Mesenchymal stem cell (in vitro differentiated cells and primary cell): Measurements from ENCODE around the gene IL1RAPL1.

Experiments
- DNase-seq: peaks from one replicate; pipeline ENCODE4 v3.0.0-alpha.2; 2013
- H2AFZ ChIP-seq: one replicate; pipeline ENCODE4 v1.6.1; 2013; ENCODE audit warnings: low read depth, mild to moderate bottlenecking, control low read depth, inconsistent platforms, low read length, moderate library complexity
- H2AK5ac ChIP-seq: 2 replicates; pipeline ENCODE4 v1.6.1; 2013; ENCODE audit warnings: low read length, moderate library complexity, mild to moderate bottlenecking, inconsistent platforms; ENCODE audit not compliant: severe bottlenecking
- H2BK120ac ChIP-seq: one replicate; pipeline ENCODE4 v1.6.1; 2013; ENCODE audit warnings: low read depth, mild to moderate bottlenecking, inconsistent platforms, low read length, moderate library complexity
- H2BK12ac ChIP-seq, 2 experiments: one replicate each; pipeline ENCODE4 v1.6.1; 2013; ENCODE audit warnings: inconsistent platforms in 2 of 2, low read length in 2 of 2, mild to moderate bottlenecking in 2 of 2, moderate library complexity in 2 of 2, control low read depth in 1 of 2
- H2BK15ac ChIP-seq: one replicate; pipeline ENCODE4 v1.6.1; 2013; ENCODE audit warnings: mild to moderate bottlenecking, low read depth, inconsistent platforms; ENCODE audit not compliant: poor library complexity, severe bottlenecking
- H2BK5ac ChIP-seq: 2 replicates; pipeline ENCODE4 v1.6.1; 2013; ENCODE audit warnings: low read depth, mild to moderate bottlenecking, low read length, control low read depth, inconsistent platforms; ENCODE audit not compliant: poor library complexity, severe bottlenecking
- H3K14ac ChIP-seq, 2 experiments: one replicate each; pipeline ENCODE4 v1.6.1; 2013; ENCODE audit warnings: inconsistent platforms in 2 of 2, low read length in 2 of 2, control low read depth in 1 of 2, mild to moderate bottlenecking in 1 of 2, moderate library complexity in 1 of 2
- H3K18ac ChIP-seq, 2 experiments: one replicate each; pipeline ENCODE4 v1.6.1; 2013; ENCODE audit warnings: inconsistent platforms in 2 of 2, low read length in 2 of 2, control low read depth in 1 of 2, low read depth in 1 of 2, mild to moderate bottlenecking in 1 of 2
- H3K23ac ChIP-seq, 2 experiments: one replicate each; pipeline ENCODE4 v1.6.1; 2013; ENCODE audit warnings: inconsistent platforms in 2 of 2, low read length in 2 of 2, mild to moderate bottlenecking in 2 of 2, moderate library complexity in 2 of 2, control low read depth in 1 of 2
- H3K27ac ChIP-seq: 2 replicates; pipeline ENCODE4 v1.5.1; 2013; ENCODE audit warnings: mild to moderate bottlenecking, moderate library complexity, low read length, control low read depth, inconsistent platforms; ENCODE audit not compliant: poor library complexity, severe bottlenecking
- H3K27me3 ChIP-seq, 2 experiments: 2 replicates each; pipeline versions ENCODE4 v1.6.1 to v1.7.0; 2013; ENCODE audit warnings: low read length in 2 of 2, mild to moderate bottlenecking in 2 of 2, moderate library complexity in 2 of 2, control low read depth in 1 of 2, inconsistent platforms in 1 of 2; ENCODE audit not compliant: control insufficient read depth in 1 of 2, insufficient read depth in 1 of 2
- H3K36me3 ChIP-seq, 2 experiments: 2 replicates each; pipeline versions ENCODE4 v1.6.1 to v1.7.0; 2013; ENCODE audit warnings: low read length in 2 of 2, control low read depth in 1 of 2, inconsistent platforms in 1 of 2, low read depth in 1 of 2, mild to moderate bottlenecking in 1 of 2; ENCODE audit not compliant: insufficient read depth in 2 of 2, control insufficient read depth in 1 of 2
- H3K4ac ChIP-seq, 2 experiments: one replicate each; pipeline ENCODE4 v1.6.1; 2013; ENCODE audit warnings: inconsistent platforms in 2 of 2, low read length in 2 of 2, mild to moderate bottlenecking in 2 of 2, moderate library complexity in 2 of 2, control low read depth in 1 of 2, low read depth in 1 of 2
- H3K4me1 ChIP-seq: 2 replicates; pipeline ENCODE4 v1.6.1; 2013; ENCODE audit warnings: low read depth, low read length, control low read depth; ENCODE audit not compliant: control insufficient read depth, insufficient read depth
- H3K4me2 ChIP-seq: 2 replicates; pipeline ENCODE4 v1.6.1; 2013; ENCODE audit warnings: low read length, mild to moderate bottlenecking, inconsistent platforms; ENCODE audit not compliant: poor library complexity, severe bottlenecking
- H3K4me3 ChIP-seq, 2 experiments: 2 replicates each; pipeline versions ENCODE4 v1.5.1 to v1.7.0; 2013; ENCODE audit warnings: low read length in 2 of 2, mild to moderate bottlenecking in 2 of 2, control low read depth in 1 of 2, low read depth in 1 of 2; ENCODE audit not compliant: insufficient read depth in 1 of 2
- H3K79me1 ChIP-seq: replicated peaks from 2 replicates; pipeline ENCODE4 v1.6.1; 2013; ENCODE audit warnings: mild to moderate bottlenecking, control low read depth, low read length, inconsistent platforms; ENCODE audit not compliant: poor library complexity, severe bottlenecking
- H3K9ac ChIP-seq: 2 replicates; pipeline ENCODE4 v1.7.0; 2013; ENCODE audit warnings: mild to moderate bottlenecking, low read length, moderate library complexity
- H3K9me3 ChIP-seq: 2 replicates; pipeline ENCODE4 v1.7.0; 2013; ENCODE audit warnings: mild to moderate bottlenecking, low read length; ENCODE audit not compliant: control insufficient read depth
- H4K8ac ChIP-seq: one replicate; pipeline ENCODE4 v1.6.1; 2013; ENCODE audit warnings: inconsistent platforms, mild to moderate bottlenecking, low read length, moderate library complexity
- H4K91ac ChIP-seq: one replicate; pipeline ENCODE4 v1.6.1; 2013; ENCODE audit warnings: mild to moderate bottlenecking, low read length, inconsistent platforms
- WGBS: methylation state at CpG from one replicate; pipeline ENCODE4 v1.1.7; 2013; ENCODE audit warnings: mixed read lengths; 5-methylcytosine and 5-hydroxymethylcytosine counted together

IL1RAPL1 gene

GRCh38 chrX:29787656-29788055 is 1200.4 kb downstream of the IL1RAPL1 start:
- H2BK15ac ChIP-seq = no peak overlapping the region
- no peak overlapping the region for H2AK5ac ChIP-seq
- no peak overlapping the region for H3K27ac ChIP-seq
- no peak overlapping the region for H3K18ac ChIP-seq
- H2BK12ac ChIP-seq = no peak overlapping the region
- no peaks in the 10 kb centered on the region for H3K27me3 ChIP-seq
- H3K79me1 ChIP-seq = no peaks in the 10 kb centered on the region
- no peak overlapping the region for H3K4me3 ChIP-seq
- no peak overlapping the region for H2BK5ac ChIP-seq
- DNase-seq = peak; percentile 17
- H4K91ac ChIP-seq = no peak overlapping the region
- WGBS = no CpG with 5 or more reads among the region's 2 CpGs
- H3K4ac ChIP-seq = no peak overlapping the region
- no peaks in the 10 kb centered on the region for H3K9me3 ChIP-seq
- no peak overlapping the region for H3K4me2 ChIP-seq
- no peak overlapping the region for H2AFZ ChIP-seq
- no peaks in the 10 kb centered on the region for H3K36me3 ChIP-seq
- no peak overlapping the region for H4K8ac ChIP-seq
- no peak overlapping the region for H3K23ac ChIP-seq
- H2BK120ac ChIP-seq = no peak overlapping the region
- H3K9ac ChIP-seq = no peak overlapping the region
- H3K4me1 ChIP-seq = no peaks in the 10 kb centered on the region
- no peak overlapping the region for H3K14ac ChIP-seq

GRCh38 chrX:29788991-29789699 is 1201.9 kb downstream of the IL1RAPL1 start:
- Histone ChIP-seq H3K23ac (no peak overlapping the region), H3K9ac (no peak overlapping the region), H3K4ac (no peak overlapping the region), H3K27me3 (no peaks in the 10 kb centered on the region), H3K4me1 (no peaks in the 10 kb centered on the region), H2BK15ac (no peak overlapping the region), H3K18ac (no peak overlapping the region), H3K9me3 (no peaks in the 10 kb centered on the region), H3K4me3 (no peak overlapping the region), H3K27ac (no peak overlapping the region), H4K91ac (no peak overlapping the region), H3K36me3 (no peaks in the 10 kb centered on the region), H2AK5ac (no peak overlapping the region), H4K8ac (no peak overlapping the region), H3K79me1 (no peaks in the 10 kb centered on the region), H2AFZ (no peak overlapping the region), H3K4me2 (no peak overlapping the region), H2BK120ac (no peak overlapping the region), H2BK5ac (no peak overlapping the region), H3K14ac (no peak overlapping the region), H2BK12ac (no peak overlapping the region)
- WGBS = no CpG with 5 or more reads among the region's 4 CpGs
- no peak for DNase-seq

GRCh38 chrX:29792335-29792734 is 1205.1 kb downstream of the IL1RAPL1 start:
- H2BK120ac ChIP-seq = no peak overlapping the region
- no peaks in the 10 kb centered on the region for H3K36me3 ChIP-seq
- no peaks in the 10 kb centered on the region for H3K9me3 ChIP-seq
- H2BK15ac ChIP-seq = no peak overlapping the region
- no peak overlapping the region for H2BK5ac ChIP-seq
- no peak overlapping the region for H4K91ac ChIP-seq
- H4K8ac ChIP-seq = no peak overlapping the region
- no peak overlapping the region for H3K18ac ChIP-seq
- no peak overlapping the region for H3K14ac ChIP-seq
- no peak overlapping the region for H3K4me3 ChIP-seq
- H3K79me1 ChIP-seq = no peaks in the 10 kb centered on the region
- WGBS = 87% methylated on average over 3 of the region's 5 CpGs
- no peak overlapping the region for H3K9ac ChIP-seq
- no peak overlapping the region for H3K4ac ChIP-seq
- H3K23ac ChIP-seq = no peak overlapping the region
- H2AFZ ChIP-seq = no peak overlapping the region
- no peak overlapping the region for H2BK12ac ChIP-seq
- H3K27ac ChIP-seq = no peak overlapping the region
- no peaks in the 10 kb centered on the region for H3K27me3 ChIP-seq
- DNase-seq = no peak
- no peaks in the 10 kb centered on the region for H3K4me1 ChIP-seq
- H3K4me2 ChIP-seq = no peak overlapping the region
- H2AK5ac ChIP-seq = no peak overlapping the region

- Histone ChIP-seq H3K4ac (no peak overlapping the region), H3K4me2 (no peak overlapping the region), H3K4me1 (no peaks in the 10 kb centered on the region), H2AK5ac (no peak overlapping the region), H4K91ac (no peak overlapping the region), H4K8ac (no peak overlapping the region), H3K4me3 (no peak overlapping the region), H3K18ac (no peak overlapping the region), H3K27me3 (no peaks in the 10 kb centered on the region), H3K79me1 (no peaks in the 10 kb centered on the region), H3K14ac (no peak overlapping the region), H3K36me3 (no peaks in the 10 kb centered on the region), H3K9me3 (no peaks in the 10 kb centered on the region), H2BK5ac (no peak overlapping the region), H3K9ac (no peak overlapping the region), H3K23ac (no peak overlapping the region), H2BK12ac (no peak overlapping the region), H2AFZ (no peak overlapping the region), H2BK15ac (no peak overlapping the region), H3K27ac (no peak overlapping the region), H2BK120ac (no peak overlapping the region)
- WGBS = 100% methylated on average over 1 of the region's 2 CpGs
- DNase-seq = no peak
Observed at GRCh38 chrX:29797156-29797555, 1209.9 kb downstream of the IL1RAPL1 start.
